HEK293 (cell line): ENCODE results near the gene RILPL2.

ENCODE experiments used
- CTCF ChIA-PET: fragments of 350-600 bp; formaldehyde crosslinking; extraction: SDS; loops from one replicate; lab custom pipeline; 2021; ENCODE audit warnings: antibody characterized with exemption; lab: Yijun Ruan, JAX
- POLR2A ChIA-PET: fragments of 300-600 bp; formaldehyde crosslinking; extraction: SDS; loops from one replicate; lab custom pipeline; 2020; ENCODE audit warnings: antibody characterized with exemption, inconsistent platforms; lab: Yijun Ruan, JAX
- H3K27ac ChIP-seq: fragments of 200-500 bp; sonication (Bioruptor generic); 2 replicates; pipeline ENCODE4 v1.5.1; 2014; ENCODE audit warnings: low read depth, low read length, control low read depth, inconsistent platforms; ENCODE audit errors: extremely low read depth
- H3K36me3 ChIP-seq, 2 experiments: fragments of 200-500 bp in 1 of 2; sonication (Bioruptor generic) in 1 of 2; 1 replicate in 1 of 2; 2 replicates in 1 of 2; pipeline ENCODE4 v1.5.1; 2014 to 2017; ENCODE audit warnings: inconsistent platforms in 2 of 2, low read length in 2 of 2; ENCODE audit not compliant: control insufficient read depth in 2 of 2, insufficient read depth in 1 of 2
- H3K4me1 ChIP-seq: fragments of 200-500 bp; sonication (Bioruptor generic); 2 replicates; pipeline ENCODE4 v1.5.1; 2014; ENCODE audit warnings: mild to moderate bottlenecking, low read length, inconsistent platforms; ENCODE audit not compliant: control insufficient read depth, insufficient read depth
- H3K4me3 ChIP-seq: 2 replicates; pipeline ENCODE4 v1.5.1; 2011; ENCODE audit warnings: low read depth, mild to moderate bottlenecking, control low read depth, low read length, moderate library complexity
- H3K9me3 ChIP-seq: fragments of 200-500 bp; sonication (Bioruptor generic); 2 replicates; pipeline ENCODE4 v1.5.1; 2014; ENCODE audit warnings: low read depth, low read length, inconsistent platforms; ENCODE audit not compliant: control insufficient read depth, insufficient read depth
- BCL11B ChIP-seq: fragments of 450-650 bp; formaldehyde crosslinking; IDR thresholded peaks from 2 replicates; pipeline ENCODE4 v1.5.1; 2016; ENCODE audit warnings: low read depth, missing biosample characterization, missing genetic modification characterization
- OVOL3 ChIP-seq: fragments of 450-650 bp; formaldehyde crosslinking; IDR thresholded peaks from 2 replicates; pipeline ENCODE4 v1.5.1; 2016; ENCODE audit warnings: missing biosample characterization, missing genetic modification characterization
- PRDM6 ChIP-seq: fragments of 450-650 bp; formaldehyde crosslinking; IDR thresholded peaks from 2 replicates; pipeline ENCODE4 v1.5.1; 2017; ENCODE audit warnings: missing biosample characterization, missing genetic modification characterization
- SCRT1 ChIP-seq: fragments of 450-650 bp; formaldehyde crosslinking; IDR thresholded peaks from 2 replicates; pipeline ENCODE4 v1.5.1; 2016; ENCODE audit warnings: missing biosample characterization, missing genetic modification characterization, borderline replicate concordance
- SCRT2 ChIP-seq: fragments of 450-650 bp; formaldehyde crosslinking; IDR thresholded peaks from 2 replicates; pipeline ENCODE4 v1.5.1; 2016; ENCODE audit warnings: missing biosample characterization, missing genetic modification characterization
- ZBTB20 ChIP-seq: fragments of 450-650 bp; formaldehyde crosslinking; IDR thresholded peaks from 2 replicates; pipeline ENCODE4 v1.5.1; 2016; ENCODE audit warnings: missing biosample characterization, missing genetic modification characterization
- ZBTB6 ChIP-seq: fragments of 450-650 bp; formaldehyde crosslinking; IDR thresholded peaks from 2 replicates; pipeline ENCODE4 v1.5.1; 2017; ENCODE audit warnings: missing biosample characterization, missing genetic modification characterization
- ZNF10 ChIP-seq: fragments of 450-650 bp; formaldehyde crosslinking; IDR thresholded peaks from 2 replicates; pipeline ENCODE4 v1.5.1; 2017; ENCODE audit warnings: missing biosample characterization, missing genetic modification characterization
- ZNF138 ChIP-seq: fragments of 450-650 bp; formaldehyde crosslinking; IDR thresholded peaks from 2 replicates; pipeline ENCODE4 v1.5.1; 2016; ENCODE audit warnings: missing biosample characterization, missing genetic modification characterization, borderline replicate concordance
- ZNF404 ChIP-seq: fragments of 450-650 bp; formaldehyde crosslinking; IDR thresholded peaks from 2 replicates; pipeline ENCODE4 v1.5.1; 2017; ENCODE audit warnings: missing biosample characterization, missing genetic modification characterization
- ZNF514 ChIP-seq: fragments of 450-650 bp; formaldehyde crosslinking; IDR thresholded peaks from 2 replicates; pipeline ENCODE4 v1.5.1; 2016; ENCODE audit warnings: missing biosample characterization, missing genetic modification characterization
- ZNF571 ChIP-seq: fragments of 450-650 bp; formaldehyde crosslinking; IDR thresholded peaks from 2 replicates; pipeline ENCODE4 v1.5.0; 2017; ENCODE audit warnings: missing biosample characterization, missing genetic modification characterization
- ZNF837 ChIP-seq: fragments of 450-650 bp; formaldehyde crosslinking; IDR thresholded peaks from 2 replicates; pipeline ENCODE4 v1.5.1; 2016; ENCODE audit warnings: missing biosample characterization, missing genetic modification characterization
- ZSCAN18 ChIP-seq: fragments of 450-650 bp; formaldehyde crosslinking; IDR thresholded peaks from 2 replicates; pipeline ENCODE4 v1.5.1; 2016; ENCODE audit warnings: missing biosample characterization, missing genetic modification characterization
- TF ChIP-seq, protein P1 (sequence below): fragments of 450-650 bp; formaldehyde crosslinking; IDR thresholded peaks from 2 replicates; pipeline ENCODE4 v1.5.1; 2016; ENCODE audit warnings: missing biosample characterization, missing genetic modification characterization

The RILPL2 gene

DNA sequence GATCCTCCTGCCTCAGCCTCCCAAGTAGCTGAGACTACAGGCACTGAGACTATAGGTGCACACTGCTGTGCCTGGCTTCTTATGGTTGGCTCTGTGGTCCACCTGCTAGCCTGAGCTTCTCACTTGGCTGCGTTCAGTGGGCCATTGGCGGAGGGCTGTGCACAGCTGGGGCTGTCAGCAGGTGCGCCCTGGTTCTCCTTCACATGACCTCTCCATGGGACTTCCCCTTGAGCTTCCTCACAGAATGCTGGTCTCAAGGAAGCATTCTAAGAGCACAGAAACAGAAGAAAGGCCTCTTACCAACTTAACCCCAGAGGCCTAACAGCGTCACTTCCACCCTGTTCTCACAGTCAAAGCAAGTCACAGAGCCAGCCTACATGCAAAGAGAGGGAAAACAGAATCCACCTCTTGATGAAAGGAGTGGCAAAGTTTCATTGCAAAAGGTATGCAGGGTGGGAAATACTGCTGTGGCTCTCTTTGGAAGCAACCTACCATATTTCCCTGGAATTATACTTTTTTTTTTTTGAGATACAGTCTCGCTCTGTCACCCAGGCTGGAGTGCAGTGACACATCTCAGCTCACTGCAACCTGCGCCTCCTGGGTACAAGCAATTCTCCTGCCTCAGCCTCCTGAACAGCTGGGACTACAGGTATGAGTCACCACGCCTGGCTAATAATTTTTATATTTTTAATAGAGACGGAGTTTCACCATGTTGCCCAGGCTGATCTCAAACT, 9.3 kb downstream of the RILPL2 start:
- no peak overlapping the region for H3K27ac ChIP-seq
- H3K4me1 ChIP-seq = no peaks in the 10 kb centered on the region
- TF ChIP-seq ZNF514 = no peak
- no peak for TF ChIP-seq SCRT2 (tag by site-specific recombination)
- no peak for TF ChIP-seq ZBTB6 (tag by site-specific recombination)
- no peak for TF ChIP-seq ZBTB20 (tag by site-specific recombination)
- no peak for TF ChIP-seq ZNF571 (tag by site-specific recombination)
- TF ChIP-seq ZSCAN18 = no peak
- no peak for TF ChIP-seq BCL11B (tag by site-specific recombination)
- TF ChIP-seq, protein P1, sequence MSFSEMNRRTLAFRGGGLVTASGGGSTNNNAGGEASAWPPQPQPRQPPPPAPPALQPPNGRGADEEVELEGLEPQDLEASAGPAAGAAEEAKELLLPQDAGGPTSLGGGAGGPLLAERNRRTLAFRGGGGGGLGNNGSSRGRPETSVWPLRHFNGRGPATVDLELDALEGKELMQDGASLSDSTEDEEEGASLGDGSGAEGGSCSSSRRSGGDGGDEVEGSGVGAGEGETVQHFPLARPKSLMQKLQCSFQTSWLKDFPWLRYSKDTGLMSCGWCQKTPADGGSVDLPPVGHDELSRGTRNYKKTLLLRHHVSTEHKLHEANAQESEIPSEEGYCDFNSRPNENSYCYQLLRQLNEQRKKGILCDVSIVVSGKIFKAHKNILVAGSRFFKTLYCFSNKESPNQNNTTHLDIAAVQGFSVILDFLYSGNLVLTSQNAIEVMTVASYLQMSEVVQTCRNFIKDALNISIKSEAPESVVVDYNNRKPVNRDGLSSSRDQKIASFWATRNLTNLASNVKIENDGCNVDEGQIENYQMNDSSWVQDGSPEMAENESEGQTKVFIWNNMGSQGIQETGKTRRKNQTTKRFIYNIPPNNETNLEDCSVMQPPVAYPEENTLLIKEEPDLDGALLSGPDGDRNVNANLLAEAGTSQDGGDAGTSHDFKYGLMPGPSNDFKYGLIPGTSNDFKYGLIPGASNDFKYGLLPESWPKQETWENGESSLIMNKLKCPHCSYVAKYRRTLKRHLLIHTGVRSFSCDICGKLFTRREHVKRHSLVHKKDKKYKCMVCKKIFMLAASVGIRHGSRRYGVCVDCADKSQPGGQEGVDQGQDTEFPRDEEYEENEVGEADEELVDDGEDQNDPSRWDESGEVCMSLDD (tag by site-specific recombination) = no peak
- no peak for TF ChIP-seq PRDM6
- no peak for TF ChIP-seq SCRT1 (tag by site-specific recombination)
- TF ChIP-seq, all 188 proteins: peak for 0
- peaks cover 0 to 20% of the 10 kb centered on the region in 2 experiments; a peak in 2 of 3 replicates for H3K36me3 ChIP-seq
- POLR2A ChIA-PET = interaction anchor here (0.5 kb wide), 1 partner anchor 16 kb away, joined by 5 read pairs; no protein-coding TSS in a partner anchor
- CTCF ChIA-PET = interaction anchor here (0.6 kb wide), 1 partner anchor 63 kb away, joined by 3 read pairs; no protein-coding TSS in a partner anchor
- H3K4me3 ChIP-seq = no peak overlapping the region
- H3K9me3 ChIP-seq = no peaks in the 10 kb centered on the region

- no peak overlapping the region for H3K27ac ChIP-seq
- H3K36me3 ChIP-seq = peaks cover 0 to 23% of the 10 kb centered on the region in 2 experiments; a peak in 2 of 3 replicates
- POLR2A ChIA-PET = interaction anchor here (0.7 kb wide), 1 partner anchor 37 kb away, joined by 4 read pairs; the partner anchor contains the start of gene SNRNP35
- no peak overlapping the region for H3K4me3 ChIP-seq
- no peaks in the 10 kb centered on the region for H3K4me1 ChIP-seq
- no peaks in the 10 kb centered on the region for H3K9me3 ChIP-seq
- TF ChIP-seq OVOL3 (tag by site-specific recombination) (no peak), ZNF138 (tag by site-specific recombination) (no peak), ZNF404 (tag by site-specific recombination) (no peak), ZNF10 (tag by site-specific recombination) (no peak), ZNF837 (tag by site-specific recombination) (no peak)
- TF ChIP-seq, all 188 proteins: peak for 0
- CTCF ChIA-PET = no interaction called here
Observed at GRCh38 chr12:123421314-123421713, 15.2 kb downstream of the RILPL2 start.
